ENCODE data around the gene RCAN2. TPM values are rescaled to one million over a fixed set of nuclear protein-coding genes. Genes with fewer than 3 reads are reported as not detected.

The RCAN2 gene
- total and polyA plus RNA-seq, 9 of the 15 experiments (the other 6 are each of a cell fraction or from before 2014, with no cell fraction given), result 0.04 TPM; not detected in 8

- no peak for TF ChIP-seq ESRRA (IDR thresholded peaks at IDR 0.05; ENCODE audit: borderline replicate concordance, low read depth)
- TF ChIP-seq ZNF347 (CRISPR knock-in tag; IDR thresholded peaks at IDR 0.05; ENCODE audit: low read depth), result no peak
Observed at GRCh38 chr6:46175446-46175845, 315.8 kb downstream of the RCAN2 start (continued).

GRCh38 chr6:46174904-46175303 lies 316.3 kb downstream of the RCAN2 start:
- intact Hi-C loops (cut with micrococcal nuclease) (no loop called here), in situ Hi-C loops (cut with MboI) (no loop called here)
- CTCF ChIA-PET (ENCODE audit: low intra/inter-chr PET ratio), result no interaction called here
- Histone ChIP-seq H2AFZ (ENCODE audit: low read depth, low read length) (no peak overlapping the region), H3K79me2 (ENCODE audit: control insufficient read depth, insufficient read depth, low read length) (no peaks in the 10 kb centered on the region), H3K4me3 (no peak overlapping the region), H4K20me1 (replicated peaks; ENCODE audit: control insufficient read depth, insufficient read depth, low read length) (no peaks in the 10 kb centered on the region), H3K9me3 (replicated peaks; ENCODE audit: control insufficient read depth, insufficient read depth, low read depth, low read length) (no peaks in the 10 kb centered on the region), H3K27me3 (ENCODE audit: control insufficient read depth in 2 of 2, insufficient read depth in 2 of 2, low read length in 2 of 2) (peaks cover 3 to 7% of the 10 kb centered on the region in 2 experiments; a peak in 1 of 5 replicates), H3K9me1 (ENCODE audit: control insufficient read depth, insufficient read depth, low read length) (no peaks in the 10 kb centered on the region), H3K27ac (ENCODE audit: extremely low read depth, low read depth, low read length) (no peak overlapping the region), H3K9ac (ENCODE audit: insufficient read depth in 1 of 2, low read depth in 2 of 2, low read length in 2 of 2) (no peak overlapping the region), H3K4me2 (ENCODE audit: insufficient read depth, low read length) (no peak overlapping the region), H3K36me3 (ENCODE audit: control insufficient read depth, insufficient read depth, low read length) (no peaks in the 10 kb centered on the region), H3K4me1 (replicated peaks in 1 of 2; ENCODE audit: control insufficient read depth in 2 of 2, insufficient read depth in 2 of 2, low read length in 2 of 2) (peaks cover 0 to 5% of the 10 kb centered on the region in 2 experiments; a peak in 2 of 5 replicates)
- POLR2A ChIA-PET, result no interaction called here
- DNase-seq (ENCODE audit: extremely low read depth in 1 of 4, low spot score in 3 of 4), result no peak
- no TSS peak for BruUV-seq (replicated peaks)
- no peak for FAIRE-seq
- WGBS (ENCODE audit: insufficient coverage, low coverage, missing lambda C conversion rate), result 0% methylated on average over 3 of the region's 3 CpGs
- TF ChIP-seq NFIX (CRISPR knock-in tag; IDR thresholded peaks at IDR 0.05; ENCODE audit: low read depth) (no peak), ZNF165 (CRISPR knock-in tag; IDR thresholded peaks at IDR 0.05; ENCODE audit: borderline replicate concordance) (no peak), OTX1 (CRISPR knock-in tag; IDR thresholded peaks at IDR 0.05) (no peak), ZNF79 (CRISPR knock-in tag; IDR thresholded peaks at IDR 0.05; ENCODE audit: low read depth) (no peak), U2AF2 (optimal IDR thresholded peaks at IDR 0.05; ENCODE audit: low read depth, low read length) (no peak), RBBP5 (IDR thresholded peaks at IDR 0.05; ENCODE audit: borderline replicate concordance, insufficient read depth, low read length, poor library complexity, severe bottlenecking) (no peak), PHF20 (IDR thresholded peaks at IDR 0.05; ENCODE audit: partially characterized antibody) (no peak), MAFG (tag; conservative IDR thresholded peaks at IDR 0.05) (no peak), SAFB (IDR thresholded peaks at IDR 0.05; ENCODE audit: borderline replicate concordance, low read depth, low read length) (no peak), POLR3G (IDR thresholded peaks at IDR 0.05; ENCODE audit: extremely low read depth, insufficient read length, insufficient replicate concordance) (no peak), TRIM24 (IDR thresholded peaks at IDR 0.05) (no peak)
- no peak for ATAC-seq

All from K562 (cell line).